ENCODE measurements around the gene SYNJ2.
"Not testable (repeated sequence)": the region's sequence is repeated elsewhere in the genome, so short reads cannot be mapped to it uniquely, and the experiment has no call there.

SYNJ2 gene

GRCh38 chr6:157967020-157967419 is 14.6 kb upstream of the SYNJ2 start:
- Histone ChIP-seq H3K27ac (no peak overlapping the region), H3K36me3 (replicated peaks) (no peaks in the 10 kb centered on the region), H3K27me3 (replicated peaks) (no peaks in the 10 kb centered on the region), H3K4me3 (ENCODE audit: low read depth, low read length) (no peak overlapping the region)
- TF ChIP-seq CTCF (IDR thresholded peaks at IDR 0.05; ENCODE audit: low read depth, low read length, missing control alignments) = no peak
- DNase-seq = no peak
- in situ Hi-C loops (cut with HindIII; ENCODE audit: low pct_ligation_motif_present, low sequenced_read_pairs) = no loop called here

GRCh38 chr6:157967486-157967885 is 14.2 kb upstream of the SYNJ2 start:
- in situ Hi-C loops (cut with HindIII; ENCODE audit: low pct_ligation_motif_present, low sequenced_read_pairs) = no loop called here
- TF ChIP-seq CTCF (IDR thresholded peaks at IDR 0.05; ENCODE audit: low read depth, low read length, missing control alignments) = no peak
- Histone ChIP-seq H3K27me3 (replicated peaks) (no peaks in the 10 kb centered on the region), H3K36me3 (replicated peaks) (no peaks in the 10 kb centered on the region), H3K4me3 (ENCODE audit: low read depth, low read length) (no peak overlapping the region), H3K27ac (no peak overlapping the region)
- no peak for DNase-seq

GRCh38 chr6:157972177-157972576 is 9.5 kb upstream of the SYNJ2 start:
- H3K27me3 ChIP-seq (replicated peaks); H3K27ac ChIP-seq; in situ Hi-C loops (cut with HindIII; ENCODE audit: low pct_ligation_motif_present, low sequenced_read_pairs); H3K4me3 ChIP-seq (ENCODE audit: low read depth, low read length); H3K36me3 ChIP-seq (replicated peaks); DNase-seq: not testable (repeated sequence)

- H3K4me3 ChIP-seq (ENCODE audit: low read depth, low read length) = no peak overlapping the region
- H3K27me3 ChIP-seq (replicated peaks) = no peaks in the 10 kb centered on the region
- peak; percentile 50 for DNase-seq
- no peaks in the 10 kb centered on the region for H3K36me3 ChIP-seq (replicated peaks)
- no peak for TF ChIP-seq CTCF (IDR thresholded peaks at IDR 0.05; ENCODE audit: low read depth, low read length, missing control alignments)
- H3K27ac ChIP-seq = no peak overlapping the region
- in situ Hi-C loops (cut with HindIII; ENCODE audit: low pct_ligation_motif_present, low sequenced_read_pairs) = no loop called here
Observed at GRCh38 chr6:157974341-157974894, 7.2 kb upstream of the SYNJ2 start.

GRCh38 chr6:157974967-157975366 is 6.7 kb upstream of the SYNJ2 start:
- in situ Hi-C loops (cut with HindIII; ENCODE audit: low pct_ligation_motif_present, low sequenced_read_pairs) = no loop called here
- H3K27me3 ChIP-seq (replicated peaks) = no peaks in the 10 kb centered on the region
- TF ChIP-seq CTCF (IDR thresholded peaks at IDR 0.05; ENCODE audit: low read depth, low read length, missing control alignments) = no peak
- H3K4me3 ChIP-seq (ENCODE audit: low read depth, low read length) = no peak overlapping the region
- no peaks in the 10 kb centered on the region for H3K36me3 ChIP-seq (replicated peaks)
- H3K27ac ChIP-seq = no peak overlapping the region
- no peak for DNase-seq

GRCh38 chr6:157975456-157975855 is 6.2 kb upstream of the SYNJ2 start:
- H3K36me3 ChIP-seq (replicated peaks) = no peaks in the 10 kb centered on the region
- H3K27me3 ChIP-seq (replicated peaks) = no peaks in the 10 kb centered on the region
- H3K4me3 ChIP-seq (ENCODE audit: low read depth, low read length) = no peak overlapping the region
- in situ Hi-C loops (cut with HindIII; ENCODE audit: low pct_ligation_motif_present, low sequenced_read_pairs) = no loop called here
- H3K27ac ChIP-seq = no peak overlapping the region
- no peak for DNase-seq
- no peak for TF ChIP-seq CTCF (IDR thresholded peaks at IDR 0.05; ENCODE audit: low read depth, low read length, missing control alignments)

All from brain microvascular endothelial cell (primary cell).